Spleen (tissue), 11 donors: ENCODE data around the gene CEMIP. TPM values are rescaled to one million over a fixed set of nuclear protein-coding genes. Genes with fewer than 3 reads are reported as not detected.

Experiments
- DNase-seq: peaks from one replicate; pipeline ENCODE4 v3.0.0-alpha.2; 2020
- H3K27ac ChIP-seq, 8 donors: fragments of 200-600 bp; sonication (generic) in 7 of 8; 1 replicate in 4 of 8; 2 replicates in 4 of 8; pipeline versions ENCODE4 v1.5.0 to v1.8.0; 2016 to 2021; ENCODE audit warnings: inconsistent platforms in 4 of 8, mild to moderate bottlenecking in 4 of 8, moderate library complexity in 1 of 8
- H3K27me3 ChIP-seq, 7 donors: fragments of 200-600 bp; sonication (generic) in 6 of 7; replicated peaks in 1 of 7; 1 replicate in 4 of 7; 2 replicates in 3 of 7; pipeline versions ENCODE4 v1.5.0 to v1.8.0; 2016 to 2021; ENCODE audit warnings: inconsistent platforms in 3 of 7, mild to moderate bottlenecking in 1 of 7
- H3K36me3 ChIP-seq, 6 donors: fragments of 200-600 bp; sonication (generic) in 5 of 6; 1 replicate in 4 of 6; 2 replicates in 2 of 6; pipeline versions ENCODE4 v1.5.0 to v1.8.0; 2016 to 2021; ENCODE audit warnings: inconsistent platforms in 2 of 6
- H3K4me1 ChIP-seq, 6 donors: fragments of 200-600 bp; sonication (generic) in 5 of 6; 1 replicate in 3 of 6; 2 replicates in 3 of 6; pipeline versions ENCODE4 v1.5.0 to v1.8.0; 2016 to 2021; ENCODE audit warnings: inconsistent platforms in 3 of 6
- H3K4me3 ChIP-seq, 8 donors: fragments of 200-600 bp; sonication (generic) in 7 of 8; 1 replicate in 4 of 8; 2 replicates in 4 of 8; pipeline versions ENCODE4 v1.5.0 to v1.8.0; 2016 to 2021; ENCODE audit warnings: inconsistent platforms in 4 of 8, mild to moderate bottlenecking in 4 of 8, moderate library complexity in 2 of 8
- H3K9me3 ChIP-seq, 8 donors: fragments of 200-600 bp; sonication (generic) in 7 of 8; 1 replicate in 4 of 8; 2 replicates in 4 of 8; pipeline versions ENCODE4 v1.5.0 to v1.8.0; 2016 to 2021; ENCODE audit warnings: inconsistent platforms in 4 of 8
- CTCF ChIP-seq, 11 experiments: fragments of 200-600 bp in 7 of 11; fragments of 450-650 bp in 4 of 11; sonication (generic) in 4 of 11; IDR thresholded peaks in 8 of 11; conservative IDR thresholded peaks in 3 of 11; 1 replicate in 7 of 11; 2 replicates in 4 of 11; pipeline versions ENCODE4 v1.4.0 to v1.8.0; 2016 to 2021; ENCODE audit warnings: antibody characterized with exemption in 11 of 11, inconsistent platforms in 4 of 11, mild to moderate bottlenecking in 1 of 11
- POLR2A ChIP-seq, 3 donors: fragments of 450-650 bp; IDR thresholded peaks; one replicate each; pipeline ENCODE4 v1.5.1; 2017; ENCODE audit warnings: antibody characterized with exemption in 3 of 3, mild to moderate bottlenecking in 1 of 3
- POLR2AphosphoS5 ChIP-seq, 3 donors: sonication (generic); formaldehyde crosslinking; IDR thresholded peaks; one replicate each; pipeline ENCODE4 v1.5.1; 2017; ENCODE audit warnings: antibody characterized with exemption in 3 of 3
- WGBS, 5 donors: extraction: QIAGEN DNeasy Blood & Tissue Kit in 3 of 5; methylation state at CpG; one replicate each; pipeline versions ENCODE4 v1.1.5 to v1.1.7; 2013 to 2018; 5-methylcytosine and 5-hydroxymethylcytosine counted together
- intact Hi-C: fragments of 100-400 bp; cut with DNase I; formaldehyde crosslinking; loops from one replicate; pipeline ENCODE4 v1.15.0; 2023; ENCODE audit warnings: low total_unique reads
- polyA plus RNA-seq, 3 donors: library from polyadenylated mRNA; stranded (reverse); fragments of 200-250 nt; gene quantifications; one replicate each; pipeline ENCODE4 v1.2.1, GENCODE V29; 2013
- total RNA-seq, 7 donors: library from RNA; depleted of rRNA in 3 of 7; stranded (reverse); fragments of >200 nt in 3 of 7; fragmentation: NEBNext Ultra II Directional in 4 of 7; extraction: Animal tissue kit (Norgen Biotek cat#: 25700) in 4 of 7; gene quantifications; one replicate each; pipeline versions ENCODE4 v1.1.0 to v1.2.1, GENCODE V29; 2016 to 2021
- donor health status: healthy with polysubstance abuse.
- donor health status: DM: no; HTN: no; CAD: no; lungs with moderate emphysema.
- donor health status: DM: no; HTN: no; CAD: no.
- donor health status: Bipolar disorder and iron deficiency.
- donor health status: healthy.
- donor health status: DM: no; HTN: no; CAD: no.
- donor health status: DM: yes; HTN: yes; CAD: no.

Gene CEMIP
- total and polyA plus RNA-seq, 10 donors = 0.20 to 3.0 (median 1.0) TPM; not detected in 1

GRCh38 chr15:80732818-80733217, 46.4 kb upstream of the CEMIP start:
- 60 to 80% (median 72%) methylated on average over 5 of the region's 5 CpGs for WGBS, 5 donors
- intact Hi-C loops = no loop called here
- H3K27ac ChIP-seq = peak overlapping the region; percentile 2 to 78 (median 50)

DNA sequence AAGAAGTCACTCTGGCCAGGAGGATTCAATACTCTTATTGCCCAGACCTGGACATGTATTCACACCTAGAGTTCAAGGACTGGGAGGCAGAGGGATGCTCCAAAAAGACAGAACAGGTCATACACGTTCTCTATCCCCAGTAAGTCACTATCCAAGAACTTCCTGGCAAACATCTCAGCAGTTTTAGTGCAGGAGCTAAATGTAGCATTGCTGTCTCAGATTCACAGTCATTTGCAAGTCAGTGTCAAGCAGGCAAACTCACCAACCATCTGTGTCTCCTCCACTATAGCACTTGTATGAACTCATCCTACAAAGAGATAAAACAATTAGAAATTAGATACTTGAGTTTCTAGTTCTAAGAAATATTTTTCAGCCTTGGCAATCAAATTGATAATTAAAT, 45.7 kb upstream of the CEMIP start:
- Histone ChIP-seq H3K27ac (peak overlapping the region in 5 of 8 donors; percentile 48 to 78 (median 64)), H3K9me3 (peaks cover 0 to under 1% (median 0%) of the 10 kb centered on the region in 8 donors), H3K4me3 (no peak overlapping the region), H3K27me3 (no peaks in the 10 kb centered on the region), H3K36me3 (no peaks in the 10 kb centered on the region), H3K4me1 (peaks cover 0 to 73% (median 37%) of the 10 kb centered on the region in 6 donors)
- no peak for TF ChIP-seq CTCF (IDR thresholded peaks at IDR 0.05 in 8 of 11, conservative IDR thresholded peaks at IDR 0.05 in 3 of 11)
- TF ChIP-seq POLR2A (IDR thresholded peaks at IDR 0.05) = no peak
- TF ChIP-seq POLR2AphosphoS5 (IDR thresholded peaks at IDR 0.05) = no peak
- intact Hi-C loops = no loop called here
- 33 to 76% (median 61%) methylated on average over 1 of the region's 1 CpG for WGBS, 5 donors
- DNase-seq = no peak

More at GRCh38 chr15:80732818-80733217, 46.4 kb upstream of the CEMIP start:
- Histone ChIP-seq H3K9me3 (no peaks in the 10 kb centered on the region), H3K4me1 (peaks cover 0 to 73% (median 37%) of the 10 kb centered on the region in 6 donors), H3K36me3 (no peaks in the 10 kb centered on the region), H3K4me3 (no peak overlapping the region), H3K27me3 (no peaks in the 10 kb centered on the region)
- no peak for TF ChIP-seq CTCF (IDR thresholded peaks at IDR 0.05 in 8 of 11, conservative IDR thresholded peaks at IDR 0.05 in 3 of 11)
- peak in 1 of 3 donors; percentile 37 for TF ChIP-seq POLR2AphosphoS5 (IDR thresholded peaks at IDR 0.05)
- DNase-seq = no peak

DNA sequence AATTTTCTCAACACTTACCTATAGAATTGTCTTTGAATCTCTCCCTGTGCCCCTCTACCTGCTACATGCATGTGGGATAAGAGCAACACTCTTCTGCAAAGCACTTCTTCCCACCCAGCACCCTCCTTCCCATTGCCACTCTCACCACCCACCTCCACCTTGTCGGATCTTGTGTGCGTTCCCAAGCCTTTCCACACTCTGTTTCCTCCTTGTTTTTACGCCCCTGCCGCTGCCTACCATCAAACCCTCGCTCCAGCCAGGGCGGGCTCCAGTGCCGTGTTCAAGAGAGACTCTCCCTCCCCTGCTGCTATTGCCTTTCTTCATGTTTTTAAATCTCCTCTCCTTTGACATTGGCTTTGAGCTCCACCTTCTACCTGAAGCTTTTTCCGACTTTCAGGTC, 43.8 kb upstream of the CEMIP start:
- Histone ChIP-seq H3K36me3 (no peaks in the 10 kb centered on the region), H3K27me3 (no peaks in the 10 kb centered on the region), H3K9me3 (peaks cover 0 to 7% (median 0%) of the 10 kb centered on the region in 8 donors), H3K27ac (peak overlapping the region in 5 of 8 donors; percentile 23 to 78 (median 35)), H3K4me3 (no peak overlapping the region), H3K4me1 (peaks cover 0 to 70% (median 37%) of the 10 kb centered on the region in 6 donors)
- no peak for TF ChIP-seq POLR2A (IDR thresholded peaks at IDR 0.05)
- no peak for TF ChIP-seq CTCF (IDR thresholded peaks at IDR 0.05 in 8 of 11, conservative IDR thresholded peaks at IDR 0.05 in 3 of 11)
- no peak for TF ChIP-seq POLR2AphosphoS5 (IDR thresholded peaks at IDR 0.05)
- WGBS, 5 donors = 90 to 97% (median 92%) methylated on average over 8 of the region's 8 CpGs
- intact Hi-C loops = no loop called here
- no peak for DNase-seq

DNA sequence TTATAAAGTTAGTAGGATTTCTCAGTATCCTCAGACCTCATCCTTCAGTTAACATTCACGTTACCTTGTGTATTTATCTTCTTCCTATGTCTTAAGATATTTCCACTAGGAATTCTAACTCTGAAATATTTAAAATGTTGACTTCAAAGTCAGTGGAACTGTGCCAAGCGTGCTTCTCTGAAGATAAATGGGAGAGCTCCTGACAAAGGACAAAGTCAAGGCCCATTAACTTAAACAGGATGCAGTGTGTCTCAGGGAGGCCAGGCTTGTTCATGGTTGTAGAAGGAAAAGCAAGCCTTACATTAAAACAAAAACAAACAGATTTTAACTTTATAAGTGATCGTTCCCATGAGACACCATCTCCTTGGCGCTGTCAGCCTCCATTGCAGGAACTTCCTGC, 42.6 kb upstream of the CEMIP start:
- DNase-seq = no peak
- peak overlapping the region in 7 of 8 donors; percentile 41 to 76 (median 69) for H3K27ac ChIP-seq
- no peaks in the 10 kb centered on the region for H3K36me3 ChIP-seq
- TF ChIP-seq POLR2AphosphoS5 (IDR thresholded peaks at IDR 0.05) (no peak), CTCF (IDR thresholded peaks at IDR 0.05 in 8 of 11, conservative IDR thresholded peaks at IDR 0.05 in 3 of 11) (no peak), POLR2A (IDR thresholded peaks at IDR 0.05) (no peak)
- no peak overlapping the region for H3K4me3 ChIP-seq
- intact Hi-C loops = no loop called here
- peaks cover 0 to 67% (median 34%) of the 10 kb centered on the region in 6 donors for H3K4me1 ChIP-seq
- WGBS, 5 donors = 50 to 85% (median 67%) methylated on average over 4 of the region's 4 CpGs
- peaks cover 0 to 7% (median 0%) of the 10 kb centered on the region in 8 donors for H3K9me3 ChIP-seq
- no peaks in the 10 kb centered on the region for H3K27me3 ChIP-seq
